HS-27A (cell line): ENCODE measurements around the gene MRPL57.
"Not testable (repeated sequence)": the region's sequence is repeated elsewhere in the genome, so short reads cannot be mapped to it uniquely, and the experiment has no call there.

Experiments
- DNase-seq: peaks from one replicate; pipeline ENCODE4 v3.0.0-alpha.2; 2012; ENCODE audit warnings: low read depth, missing footprints

Gene MRPL57

DNA sequence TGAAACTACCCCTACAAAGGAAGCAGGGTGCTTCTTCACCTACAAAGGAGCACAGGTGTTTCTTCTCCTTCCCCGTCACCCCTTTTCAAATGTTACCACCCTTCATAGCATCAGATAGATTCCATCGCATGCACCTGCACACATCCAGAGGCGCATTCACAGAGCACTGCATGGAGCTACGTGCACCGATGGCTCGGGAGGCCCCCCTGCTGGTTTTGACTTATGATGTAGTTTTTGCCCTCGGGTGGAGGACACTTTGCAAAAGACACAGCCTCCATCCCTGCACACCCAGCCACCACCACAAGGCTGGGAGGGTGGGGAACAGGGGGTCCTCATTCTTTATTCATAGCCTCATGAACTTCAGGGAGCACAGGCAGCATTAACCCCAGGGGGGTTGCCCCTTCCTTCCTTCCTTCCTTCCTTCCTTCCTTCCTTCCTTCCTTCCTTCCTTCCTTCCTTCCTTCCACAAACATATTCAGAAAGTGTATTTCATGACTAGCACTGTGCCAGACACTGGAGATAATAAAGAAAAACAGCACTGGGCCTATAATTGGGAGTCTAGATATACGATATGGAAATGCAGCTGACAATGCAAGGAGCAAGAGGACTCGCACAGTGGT, 21.3 kb downstream of the MRPL57 start:
- DNase-seq = not testable (repeated sequence)

DNA sequence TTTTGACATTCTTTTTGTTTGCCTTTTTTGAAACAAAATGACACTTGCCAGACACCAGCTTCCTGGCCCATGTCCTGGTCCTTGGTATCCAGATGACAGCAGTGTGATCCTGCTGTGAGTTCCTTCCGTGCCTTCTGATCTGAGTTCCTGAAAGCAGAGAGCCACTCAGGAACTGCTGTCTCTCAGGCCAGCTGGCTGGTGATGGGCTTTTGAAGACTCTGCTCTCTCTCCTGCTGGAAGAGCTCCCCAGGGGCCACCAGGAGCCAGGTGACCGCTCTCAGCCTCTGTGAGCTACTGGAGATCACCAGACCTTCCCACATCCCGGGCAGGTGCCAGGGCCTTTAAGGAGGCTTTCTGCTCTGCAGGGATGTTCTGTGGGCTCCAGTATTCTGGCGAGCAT, 21.9 kb downstream of the MRPL57 start:
- not testable (repeated sequence) for DNase-seq

DNA sequence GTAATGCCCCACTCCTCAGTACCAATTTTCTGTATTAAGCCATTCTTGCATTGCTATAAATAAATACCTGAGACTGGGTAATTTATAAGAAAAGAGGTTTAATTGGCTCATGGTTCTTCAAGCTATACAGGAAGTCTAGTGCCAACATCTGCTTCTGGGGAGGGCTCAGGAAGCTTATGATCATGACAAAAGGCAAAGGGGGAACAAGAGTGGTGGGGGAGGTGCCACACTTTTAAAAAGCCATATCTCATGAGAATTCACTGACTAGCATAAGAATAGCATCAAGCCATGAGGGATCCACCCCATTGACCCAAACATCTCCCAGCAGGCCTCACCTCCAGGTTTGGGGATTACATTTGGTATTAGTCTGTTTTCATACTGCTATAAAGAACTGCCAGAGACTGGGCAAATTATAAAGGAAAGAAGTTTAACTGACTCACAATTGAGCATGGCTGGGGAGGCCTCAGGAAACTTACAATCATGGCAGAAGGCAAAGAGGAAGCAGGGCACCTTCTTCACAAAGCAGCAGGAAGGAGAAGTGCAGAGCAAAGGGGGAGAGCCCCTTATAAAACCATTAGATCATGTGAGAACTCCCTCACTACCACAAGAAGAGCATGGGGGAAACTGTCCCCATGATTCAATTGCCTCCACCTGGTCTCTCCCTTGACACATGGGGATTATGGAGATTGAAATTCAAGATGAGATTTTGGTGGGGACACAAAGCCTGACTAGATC, 25.2 kb downstream of the MRPL57 start:
- DNase-seq = not testable (repeated sequence)

DNA sequence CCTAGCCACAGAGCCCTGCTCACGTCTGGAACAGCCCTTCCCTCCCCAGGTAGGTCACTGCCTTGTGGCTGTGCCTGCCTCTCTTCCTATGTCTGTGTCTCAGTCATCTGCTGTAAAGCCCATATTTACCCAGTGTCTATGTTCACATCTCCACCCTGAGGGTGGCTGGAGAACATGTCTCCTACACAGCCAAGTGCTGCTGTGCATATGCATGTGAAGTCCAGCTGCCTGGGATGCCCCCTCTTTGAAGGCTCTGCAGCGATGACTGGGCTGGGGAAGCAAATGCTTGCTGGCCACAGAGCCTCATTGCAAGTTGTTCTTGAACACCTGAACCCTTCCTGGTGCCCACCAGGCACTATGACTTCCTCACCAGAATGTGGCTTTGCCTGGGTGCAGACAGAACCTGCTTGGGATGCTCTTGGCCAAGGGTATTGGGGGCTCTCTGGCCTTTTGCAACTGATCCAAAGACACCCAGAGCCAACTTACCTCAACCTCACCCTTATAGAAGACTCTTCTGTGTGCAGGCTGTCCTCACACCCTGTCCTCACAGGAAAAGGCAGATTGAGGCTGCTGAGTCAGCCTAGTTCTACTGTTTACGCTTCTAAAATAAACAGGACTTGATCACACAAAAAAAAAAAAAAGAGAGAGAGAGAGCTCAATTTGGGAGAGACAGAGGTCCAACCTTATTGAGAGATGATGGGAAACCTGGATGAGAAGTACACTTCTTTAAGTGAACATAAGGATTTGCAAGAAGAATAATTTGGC, 26.5 kb downstream of the MRPL57 start:
- no peak for DNase-seq

DNA sequence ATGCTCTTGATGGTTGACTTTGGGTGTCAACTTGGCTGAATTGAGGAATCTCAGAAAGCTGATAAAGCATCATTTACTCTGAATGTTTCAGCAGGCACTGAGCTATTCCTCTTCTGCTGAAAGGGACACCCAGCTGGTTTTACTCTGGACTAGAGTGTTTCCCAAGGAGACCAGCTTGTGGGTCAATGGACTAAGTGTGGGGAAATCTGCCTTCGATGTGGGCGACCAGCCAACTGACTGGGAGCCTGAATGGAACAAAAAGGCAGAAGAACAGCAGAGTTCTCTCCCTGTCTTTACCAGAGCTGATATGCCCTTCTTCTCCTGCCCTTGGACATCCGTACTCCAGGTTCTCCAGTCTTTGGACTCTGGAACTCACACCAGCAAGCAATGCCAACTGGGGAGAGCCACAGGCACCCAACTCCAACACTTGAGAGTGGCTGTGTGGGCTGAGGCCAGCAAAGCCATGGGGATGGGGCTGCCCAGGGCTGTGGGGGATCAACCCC, 32.2 kb downstream of the MRPL57 start:
- no peak for DNase-seq

DNA sequence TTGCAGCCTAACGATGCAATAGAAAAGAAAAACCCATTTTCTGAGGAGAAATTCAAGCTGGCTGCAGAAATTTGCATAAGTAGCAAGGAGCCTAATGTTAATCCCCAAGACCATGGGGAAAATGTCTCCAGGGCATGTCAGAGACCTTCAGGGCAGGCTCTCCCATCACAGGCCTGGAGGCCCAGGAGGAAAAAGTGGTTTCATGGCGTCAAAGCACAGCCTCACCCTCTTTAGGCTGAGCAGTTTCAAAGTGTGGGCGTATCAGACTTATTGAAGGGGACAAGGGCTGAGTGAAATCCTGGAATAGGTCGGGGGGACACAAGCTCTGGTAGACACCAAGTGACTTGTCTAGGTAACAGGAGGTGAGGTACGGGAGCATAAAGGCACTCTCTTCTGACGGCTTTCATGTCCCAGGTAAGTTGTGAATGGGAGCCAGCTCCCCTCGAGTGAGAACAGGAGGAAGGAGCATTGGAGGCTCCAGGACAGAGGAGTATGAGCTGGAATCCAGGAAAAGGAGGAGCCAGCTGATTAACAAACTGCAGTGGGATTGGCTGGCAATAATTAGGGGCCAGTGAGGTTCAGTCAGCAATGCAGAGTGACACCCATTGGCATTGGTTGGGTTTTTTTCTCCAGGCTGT, 35.8 kb downstream of the MRPL57 start:
- no peak for DNase-seq

DNA sequence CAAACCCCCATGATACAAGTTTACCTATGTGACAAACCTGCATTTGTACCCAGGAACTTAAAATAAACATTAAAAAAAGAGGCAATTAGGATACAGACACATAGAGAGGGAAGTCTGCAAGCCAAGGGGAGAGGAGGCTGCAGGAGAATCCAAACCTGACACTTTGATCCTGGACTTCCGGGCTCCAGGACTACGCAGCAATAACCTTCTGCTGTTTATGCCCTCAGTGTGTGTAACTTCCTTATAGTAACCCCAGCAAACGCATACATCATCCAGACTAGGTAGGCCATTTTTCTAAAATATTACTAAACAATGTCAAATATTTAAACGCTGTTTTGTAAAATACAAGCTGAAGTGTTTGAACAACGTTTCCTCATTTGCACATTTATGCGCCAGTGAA, 39.0 kb downstream of the MRPL57 start:
- not testable (repeated sequence) for DNase-seq

DNA sequence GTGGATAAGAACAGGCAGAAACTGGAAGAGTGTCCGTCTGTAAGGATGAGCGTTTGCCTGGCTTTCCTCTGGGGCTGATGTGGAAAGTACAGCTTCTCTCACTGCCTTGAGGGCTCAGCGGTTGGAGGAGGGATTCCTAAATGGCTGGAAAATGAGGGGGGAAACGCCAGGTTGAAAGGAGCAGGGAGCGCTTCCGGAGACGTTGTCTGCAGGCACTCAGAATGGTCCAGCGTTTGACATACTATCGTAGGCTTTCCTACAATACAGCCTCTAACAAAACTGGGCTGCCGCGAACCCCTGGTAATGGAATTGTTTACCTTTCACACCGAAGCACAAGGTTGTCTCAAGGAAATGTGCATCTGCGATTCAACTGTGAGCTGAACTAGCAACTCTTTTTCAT, 39.9 kb downstream of the MRPL57 start:
- DNase-seq = no peak

DNA sequence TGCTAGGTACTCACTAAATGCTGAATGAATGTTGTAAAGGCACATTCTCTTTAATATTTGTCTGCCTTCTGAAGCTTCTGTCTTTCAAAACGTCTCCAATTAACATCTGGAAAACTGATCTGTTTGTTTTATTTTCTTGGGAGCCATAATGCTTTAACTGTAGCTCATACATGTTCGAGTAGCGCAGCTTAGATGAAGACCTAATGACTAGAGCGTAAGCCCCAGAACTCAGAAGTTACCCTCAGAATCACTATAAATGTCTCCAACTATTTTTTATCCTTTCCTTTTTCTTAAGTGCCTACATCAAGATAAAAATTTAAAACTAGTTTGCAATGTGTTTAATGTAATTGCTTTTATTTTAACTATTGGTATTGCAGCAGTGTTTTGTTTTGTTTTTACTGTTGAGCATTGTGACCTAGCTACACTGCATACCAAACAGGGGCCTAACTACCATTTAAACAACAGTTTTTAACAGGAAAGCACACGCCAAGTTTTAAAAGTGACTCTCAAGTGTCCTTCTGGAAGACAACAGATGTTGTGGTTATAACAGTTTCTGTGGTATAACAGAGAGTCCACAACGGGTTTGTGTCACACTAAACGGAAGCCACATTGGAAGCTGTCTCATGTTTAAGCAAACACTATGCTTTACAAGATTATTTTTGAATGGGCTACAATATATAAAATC, 42.0 kb downstream of the MRPL57 start:
- DNase-seq = no peak

DNA sequence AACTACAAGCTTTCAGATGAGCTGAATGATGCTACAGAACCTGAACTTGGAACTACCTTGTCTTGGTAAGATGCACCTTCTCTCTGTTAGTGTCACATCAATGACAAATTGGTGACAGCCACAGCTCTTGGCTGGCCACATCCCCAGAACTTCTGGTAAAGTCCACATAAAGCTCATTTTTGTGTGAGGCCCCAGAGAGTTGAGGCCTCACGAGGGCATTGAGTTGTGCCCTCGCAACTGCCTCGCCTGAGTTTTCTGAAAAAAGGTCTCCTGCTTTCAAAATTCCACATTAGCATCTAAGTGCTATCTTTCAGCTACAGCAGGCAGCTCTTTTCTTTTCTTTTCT, 42.6 kb downstream of the MRPL57 start:
- DNase-seq = no peak

DNA sequence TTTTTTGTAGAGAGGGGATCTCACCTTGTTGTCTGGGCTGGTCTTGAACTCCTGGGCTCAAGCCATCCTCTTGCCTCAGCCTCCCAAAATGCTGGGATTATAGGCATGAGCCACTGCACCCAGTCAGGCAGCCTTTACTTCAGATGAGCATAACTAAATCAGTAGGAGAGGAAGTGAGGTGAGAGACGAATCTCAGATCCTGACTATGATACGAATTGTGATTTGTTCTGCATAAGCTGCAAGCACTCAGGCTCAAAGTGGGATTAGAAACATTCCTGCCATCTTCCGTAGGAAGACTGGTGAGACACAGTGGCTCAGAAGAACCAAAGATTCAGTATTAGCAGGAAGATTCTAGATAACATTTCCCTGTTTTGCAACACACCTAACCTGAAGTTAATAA, 43.3 kb downstream of the MRPL57 start:
- DNase-seq = not testable (repeated sequence)

DNA sequence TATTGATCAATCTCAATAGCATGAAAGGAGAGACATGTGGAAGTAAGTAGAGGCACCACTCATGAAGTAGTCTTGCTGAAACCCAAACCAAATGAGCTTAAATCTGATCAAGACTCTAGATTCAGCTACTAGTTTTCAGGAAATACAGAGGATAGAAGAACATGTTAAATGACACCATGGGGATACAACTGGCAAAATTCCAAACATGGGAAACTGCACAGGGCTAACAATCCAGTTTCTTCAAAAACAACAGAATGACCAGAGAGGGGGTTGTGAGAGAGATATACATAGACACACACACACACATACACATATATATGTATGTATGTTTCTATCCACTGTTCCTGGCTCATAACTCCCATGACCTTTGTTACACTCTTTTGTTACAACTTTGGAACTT, 44.8 kb downstream of the MRPL57 start:
- DNase-seq = no peak

DNA sequence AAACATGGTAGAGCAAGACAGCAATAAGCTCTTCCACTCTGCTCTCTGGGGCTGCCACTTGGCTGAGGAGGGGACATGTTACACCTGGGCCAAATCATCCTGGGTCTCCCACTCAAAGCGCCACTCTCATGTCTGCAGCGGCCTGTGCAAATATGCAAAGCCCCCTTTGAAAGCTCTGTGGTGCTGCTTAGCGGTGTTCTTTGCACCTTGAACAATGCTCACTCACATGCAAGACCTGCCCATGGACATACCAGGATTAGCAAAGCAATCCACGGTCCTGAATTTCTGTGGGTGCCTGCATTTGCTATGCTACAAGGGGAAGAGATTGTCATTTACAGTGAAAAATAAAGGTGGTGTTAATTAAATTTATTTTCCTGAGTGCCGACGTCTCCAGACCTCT, 48.6 kb downstream of the MRPL57 start:
- no peak for DNase-seq

DNA sequence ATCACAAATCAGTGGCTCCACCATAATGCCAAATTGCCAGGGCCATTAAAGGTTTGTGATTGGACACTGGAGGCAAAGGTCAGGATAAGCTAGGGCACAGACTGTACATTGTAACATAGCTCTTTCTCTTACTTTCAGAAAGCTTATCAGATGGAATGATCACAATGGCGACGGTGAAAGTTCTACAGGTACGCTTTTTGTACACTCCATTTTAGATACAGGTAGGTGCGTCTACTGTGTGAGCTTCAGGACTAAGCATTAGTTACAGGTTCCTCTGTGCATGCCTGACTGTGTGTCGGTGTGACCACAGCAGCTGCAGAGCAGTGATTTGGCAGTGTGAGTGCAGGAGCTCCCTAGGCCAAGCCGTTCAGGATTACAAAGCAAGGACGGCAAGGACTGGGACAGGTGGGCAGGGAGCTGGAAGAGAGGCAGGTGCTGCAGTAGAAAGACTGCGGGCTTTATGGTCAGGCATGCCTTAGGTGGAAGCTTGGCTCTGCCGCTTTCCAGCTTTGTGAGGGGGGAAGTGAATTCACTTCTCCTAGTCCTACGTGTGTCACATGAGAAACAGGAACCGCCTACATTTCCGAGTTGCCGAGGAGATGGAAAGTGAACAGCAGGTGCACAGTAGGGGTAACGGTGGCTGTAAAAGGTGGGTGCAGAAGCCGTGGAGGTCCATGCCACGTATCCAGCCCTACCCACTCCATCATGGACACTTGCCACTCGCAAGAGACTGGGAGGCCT, 49.6 kb downstream of the MRPL57 start:
- DNase-seq = no peak

DNA sequence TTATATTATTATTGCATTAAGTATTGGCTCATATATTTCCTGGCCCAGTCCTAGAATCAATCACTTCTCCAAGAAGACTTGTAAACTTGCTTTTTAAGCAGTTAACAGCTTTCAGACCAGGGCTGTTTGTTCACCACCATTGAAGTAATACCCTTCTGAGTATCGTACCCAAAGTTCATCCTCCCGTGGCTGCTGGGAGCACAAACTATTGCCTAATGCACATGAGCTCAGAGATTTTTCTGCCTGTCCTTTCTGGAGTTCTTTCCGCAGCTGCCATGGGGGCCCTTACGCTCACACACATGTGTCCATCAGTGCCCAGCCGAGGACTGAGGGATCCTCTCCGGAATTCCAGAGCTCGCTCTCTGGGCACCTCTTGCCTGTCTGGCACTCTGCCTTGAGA, 51.5 kb downstream of the MRPL57 start:
- DNase-seq = no peak
